HG02763 (cell line): ENCODE data around the gene WNT6.

Source experiments
- ATAC-seq: cut with Tn5 transposase; IDR thresholded peaks from one replicate; pipeline ENCODE4 v1.9.1; 2021; ENCODE audit warnings: mild to moderate bottlenecking, moderate library complexity; ENCODE audit not compliant: unreplicated experiment

WNT6 gene

GRCh38 chr2:218856167-218856895 lies 3.3 kb upstream of the WNT6 start:
- no peak for ATAC-seq

DNA sequence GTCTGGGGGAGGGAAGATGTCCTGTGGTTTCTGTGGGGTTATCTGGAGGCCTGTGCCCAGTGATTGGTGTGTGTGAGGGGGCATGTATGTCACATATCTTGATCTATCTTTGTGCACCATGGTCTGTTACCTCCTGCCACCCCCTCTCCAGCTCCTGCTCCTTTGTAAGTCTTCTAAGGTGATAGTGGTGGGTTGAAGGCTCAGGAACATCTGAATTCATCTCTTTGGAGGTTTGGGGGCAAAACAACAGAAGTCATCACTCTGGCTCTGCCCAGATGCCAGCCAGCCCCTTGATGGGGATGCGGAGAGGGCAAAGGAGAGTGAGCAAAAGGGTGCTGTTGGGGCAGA lies 2.7 kb upstream of the WNT6 start:
- ATAC-seq: no peak

GRCh38 chr2:218857371-218858137 lies 2.1 kb upstream of the WNT6 start:
- ATAC-seq: no peak

- ATAC-seq: no peak
Observed at GRCh38 chr2:218858138-218858445, 1.5 kb upstream of the WNT6 start.

GRCh38 chr2:218858671-218859555 lies 692 bp upstream of the WNT6 start:
- ATAC-seq: no peak

- no peak for ATAC-seq
Observed at GRCh38 chr2:218859988-218860831, 605 bp downstream of the WNT6 start.

- ATAC-seq: no peak
Observed at GRCh38 chr2:218860950-218861381, 1.4 kb downstream of the WNT6 start.

GRCh38 chr2:218861645-218862318 lies 2.2 kb downstream of the WNT6 start:
- no peak for ATAC-seq

DNA sequence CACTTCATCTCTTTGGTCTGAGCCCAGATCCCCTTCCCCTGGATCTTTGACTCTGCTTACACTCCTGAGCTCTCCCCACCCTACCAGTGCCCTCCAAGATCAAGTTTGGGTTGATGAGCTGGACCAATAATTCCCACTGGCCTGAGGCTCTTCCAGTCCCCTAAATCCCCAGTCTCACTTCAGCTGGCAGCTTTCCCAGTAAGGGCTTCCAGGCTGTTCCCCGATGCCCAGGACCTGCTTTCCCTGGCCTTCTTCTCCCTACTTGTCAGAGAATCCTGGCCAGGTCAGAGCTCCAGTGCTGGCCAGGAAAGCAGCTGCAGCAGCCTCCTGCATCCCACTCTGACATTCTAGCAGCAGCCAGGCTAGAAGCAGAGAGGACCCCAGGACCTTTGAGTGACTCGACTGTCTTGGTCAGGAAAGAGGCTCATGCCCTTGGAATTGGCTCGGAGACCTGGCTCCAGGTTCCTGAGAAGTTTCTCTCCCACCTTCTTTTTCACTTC lies 3.5 kb downstream of the WNT6 start:
- no peak for ATAC-seq

GRCh38 chr2:218865396-218865795 lies 5.8 kb downstream of the WNT6 start:
- ATAC-seq: no peak

DNA sequence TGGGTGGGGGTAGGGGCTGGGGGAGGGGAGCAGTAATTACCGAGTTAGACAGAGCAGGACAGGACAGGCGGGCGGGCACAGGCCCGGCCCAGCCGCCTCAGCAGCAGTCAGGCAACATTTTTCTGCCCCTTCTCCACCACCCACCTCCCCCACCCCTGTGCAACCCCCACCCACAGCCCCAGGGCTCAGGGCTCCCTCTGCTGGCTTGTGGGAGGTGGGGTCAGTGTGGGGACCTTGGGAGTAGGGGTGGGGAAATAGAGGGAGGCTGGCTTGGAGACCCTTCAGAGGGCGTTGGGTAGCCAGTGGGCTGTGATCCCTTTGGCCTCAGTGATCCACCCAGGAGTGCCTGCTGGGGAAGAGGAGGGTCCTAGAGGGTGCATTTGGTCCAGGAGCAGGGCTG lies 6.4 kb downstream of the WNT6 start:
- ATAC-seq: no peak

DNA sequence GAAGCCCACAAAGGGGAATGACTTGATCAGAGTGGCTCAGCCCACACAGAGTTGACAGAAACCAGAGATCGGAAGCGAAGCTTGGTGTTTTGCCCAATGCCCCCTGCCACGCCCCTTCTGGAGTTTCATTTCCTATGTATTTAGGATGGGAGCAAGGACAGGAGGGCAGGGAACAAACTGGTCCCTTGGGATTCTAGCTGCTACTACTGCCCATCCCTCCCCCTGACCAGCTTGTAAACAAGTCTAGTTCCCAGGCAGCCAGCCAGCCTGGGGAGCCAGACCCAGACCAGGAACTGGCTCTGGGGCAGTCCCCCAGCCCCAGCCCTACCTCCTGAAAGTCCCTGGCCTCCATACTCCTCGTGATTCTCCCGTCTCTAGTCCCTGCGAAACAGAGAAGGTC lies 8.3 kb downstream of the WNT6 start:
- no peak for ATAC-seq

GRCh38 chr2:218869064-218869463 lies 9.5 kb downstream of the WNT6 start:
- no peak for ATAC-seq

- ATAC-seq: no peak
Observed at GRCh38 chr2:218870984-218871344, 11.4 kb downstream of the WNT6 start.

GRCh38 chr2:218871345-218872302 lies 12.0 kb downstream of the WNT6 start:
- ATAC-seq: no peak

DNA sequence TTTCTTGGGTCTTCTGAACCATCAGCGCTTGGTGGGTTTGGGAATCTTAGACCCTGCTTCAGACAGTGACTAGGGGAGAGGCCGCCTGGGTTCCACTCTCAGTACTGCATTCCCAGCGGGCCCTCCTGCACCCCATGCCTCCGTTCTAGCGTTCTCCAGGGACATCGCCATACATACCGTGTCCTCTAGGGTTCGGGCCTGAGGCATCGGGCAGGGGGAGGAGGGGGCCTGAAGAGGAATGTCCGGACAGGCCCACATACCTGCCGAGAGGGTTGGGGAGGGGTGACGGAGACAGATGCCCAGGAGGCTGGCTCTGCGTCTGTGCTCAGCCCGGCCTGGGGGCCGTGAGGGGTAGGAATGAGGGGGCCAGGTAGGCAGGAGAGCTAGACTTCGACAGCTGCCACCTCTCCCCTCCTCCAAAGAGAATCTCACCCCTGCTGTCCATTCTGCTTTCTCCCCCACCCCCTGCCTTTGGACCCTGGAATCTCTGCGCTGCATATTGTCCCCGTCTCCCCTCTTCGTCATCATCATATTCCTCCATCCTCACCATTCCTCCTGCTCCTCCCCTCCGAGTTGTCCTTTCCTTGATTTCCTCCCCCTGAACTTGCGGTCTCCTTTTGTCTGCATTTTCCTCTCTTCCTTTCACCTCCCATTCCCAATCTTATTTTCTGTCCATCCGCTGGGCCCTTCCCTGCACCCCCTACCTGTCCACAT lies 13.2 kb downstream of the WNT6 start:
- no peak for ATAC-seq

GRCh38 chr2:218873359-218874194 lies 14.0 kb downstream of the WNT6 start:
- ATAC-seq: no peak
